ENCODE results near the gene TRIM37.
"Not testable (repeated sequence)": the region's sequence is repeated elsewhere in the genome, so short reads cannot be mapped to it uniquely, and the experiment has no call there.

TRIM37 gene

DNA sequence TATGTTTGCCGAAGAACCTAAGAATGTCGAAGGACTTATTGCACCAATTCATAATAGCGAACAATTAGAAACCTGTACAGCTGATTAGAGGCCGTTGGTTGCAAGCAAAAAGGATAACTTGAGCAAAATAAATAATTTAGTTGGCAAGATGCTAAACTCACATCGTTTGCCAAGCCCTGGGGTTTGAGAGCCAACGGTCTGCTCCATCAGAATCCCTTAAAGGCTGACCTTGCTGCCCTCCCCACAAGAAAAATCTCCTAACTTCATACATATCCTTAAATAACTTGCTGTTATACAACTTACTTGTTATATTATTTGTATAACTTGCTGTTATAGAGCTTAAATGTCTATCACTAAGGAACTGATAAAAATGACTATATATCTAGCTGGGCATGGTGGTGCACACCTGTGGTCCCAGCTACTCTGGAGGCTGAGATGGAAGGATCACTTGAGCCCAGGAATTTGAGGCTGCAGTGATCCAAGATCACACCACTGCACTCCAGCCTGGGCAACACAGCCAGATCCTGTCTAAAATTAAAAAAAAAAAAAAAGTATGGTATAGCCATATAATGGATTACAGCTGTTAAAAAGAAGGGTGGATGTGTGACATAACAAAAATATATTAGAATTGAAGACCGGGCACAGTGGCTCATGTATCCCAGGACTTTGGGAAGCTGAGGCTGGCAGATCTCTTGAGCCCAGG lies 1.9 kb upstream of the TRIM37 start:
- no peak for DNase-seq

DNA sequence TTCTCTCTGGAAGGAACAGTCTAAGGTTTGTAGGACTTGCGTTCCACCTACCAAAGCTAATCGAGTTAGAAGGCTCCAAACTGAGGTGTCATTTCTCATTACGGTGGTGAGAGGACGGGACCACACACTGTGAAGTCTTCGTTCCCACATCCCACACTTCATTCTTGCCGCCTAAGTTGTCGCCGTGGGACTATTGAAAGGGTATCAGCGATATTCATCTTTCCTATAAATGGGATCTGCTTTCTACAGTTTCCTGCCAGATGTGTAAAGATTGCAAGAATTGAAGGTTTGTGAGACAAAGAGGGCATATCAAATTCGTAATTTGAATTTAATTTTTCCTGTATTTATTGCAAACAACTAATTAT lies 608 bp upstream of the TRIM37 start:
- no peak for DNase-seq

DNA sequence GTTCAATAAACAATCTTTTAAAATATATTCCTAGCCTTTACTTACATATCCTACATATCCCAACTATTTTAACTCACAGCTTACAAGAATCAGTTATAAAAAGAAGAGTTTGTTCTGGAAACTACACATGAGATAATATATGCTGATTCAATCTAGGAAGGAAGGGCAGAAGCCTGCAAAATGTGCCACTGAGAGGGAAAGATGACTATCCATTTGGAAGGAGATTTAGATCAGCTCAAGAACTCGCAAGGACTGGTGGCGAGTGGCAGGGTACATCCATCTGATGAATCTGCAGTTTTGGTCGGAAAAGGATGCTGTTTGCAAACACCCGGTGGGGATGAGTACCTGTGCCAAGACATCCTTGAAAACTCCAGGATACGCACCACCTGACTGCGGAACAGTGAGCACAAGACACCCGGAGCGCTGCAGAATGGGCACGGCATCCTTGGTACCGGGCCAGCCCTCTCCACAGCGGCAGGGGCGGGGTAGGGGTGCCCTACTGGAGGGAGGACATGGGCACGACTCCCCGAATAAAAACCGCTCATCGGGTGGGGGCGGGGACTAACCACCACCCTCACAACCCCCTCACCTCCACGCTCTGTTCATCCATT lies 723 bp downstream of the TRIM37 start:
- DNase-seq, result peak; percentile 79

DNA sequence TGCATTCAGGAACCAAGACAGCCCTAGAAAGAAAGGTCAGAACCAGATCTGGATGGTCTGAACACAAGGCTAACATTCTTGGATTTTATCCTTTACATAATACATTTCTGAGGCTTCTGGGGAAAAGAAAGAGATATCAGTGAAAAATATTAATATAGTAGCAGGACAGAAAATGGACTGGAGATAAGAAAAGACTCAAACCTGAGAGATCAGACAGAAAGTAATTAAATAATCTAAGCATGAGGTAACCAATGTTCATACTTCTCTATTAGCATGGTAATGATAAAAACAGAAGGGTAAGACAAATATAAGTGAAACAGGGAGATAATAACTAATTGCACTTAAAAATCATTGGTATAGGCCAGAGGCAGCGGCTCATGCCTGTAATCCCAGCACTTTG lies 5.5 kb downstream of the TRIM37 start:
- no peak for DNase-seq

DNA sequence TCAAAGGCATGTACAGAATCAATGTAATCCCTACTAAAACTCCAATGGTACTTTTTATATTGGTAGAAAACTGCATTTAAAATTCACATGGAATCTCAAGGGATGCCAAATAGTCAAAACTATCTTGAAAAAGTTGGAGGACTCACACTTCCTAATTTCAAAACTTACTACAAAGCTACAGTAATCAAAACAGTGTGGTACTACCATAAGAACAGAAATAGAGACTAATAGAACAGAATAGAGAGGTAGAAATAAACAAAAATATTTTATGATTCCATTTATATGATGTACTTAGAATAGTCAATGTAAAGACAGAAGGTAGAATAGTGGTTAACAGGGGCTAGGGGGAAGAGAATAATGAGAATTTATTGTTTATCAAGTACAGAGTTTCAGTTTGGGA lies 8.8 kb downstream of the TRIM37 start:
- no peak for DNase-seq

DNA sequence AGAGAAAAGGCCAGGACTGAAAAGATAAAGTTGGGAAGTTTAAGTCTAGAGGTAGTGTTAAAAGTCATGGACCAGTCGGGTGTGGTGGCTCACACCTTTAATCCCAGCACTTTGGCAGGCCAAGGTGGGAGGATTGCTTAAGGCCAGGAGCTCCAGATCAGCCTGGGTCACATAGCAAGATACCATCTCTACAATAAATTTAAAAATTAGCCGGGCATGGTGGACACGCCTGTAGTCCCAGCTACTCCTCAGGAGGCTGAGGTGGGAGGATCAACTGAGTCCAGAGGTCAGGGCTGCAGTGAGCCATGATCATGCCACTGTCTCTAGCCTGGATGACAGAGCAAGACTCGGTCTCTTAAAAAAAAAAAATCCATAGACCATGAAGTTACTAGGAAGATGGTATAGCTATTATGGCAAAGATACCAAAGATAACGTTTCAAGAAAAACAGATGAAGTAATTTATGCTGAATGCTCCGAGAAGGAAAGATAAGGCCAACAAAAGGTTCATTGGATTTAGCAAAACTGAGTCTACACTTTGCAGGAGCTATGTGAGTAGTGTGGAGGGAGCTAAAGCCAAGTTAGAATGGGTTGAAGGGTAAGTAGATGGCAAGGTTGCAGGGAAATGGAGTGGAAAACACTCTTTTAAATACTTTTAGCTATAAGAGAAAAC lies 11.7 kb downstream of the TRIM37 start:
- DNase-seq, result no peak

DNA sequence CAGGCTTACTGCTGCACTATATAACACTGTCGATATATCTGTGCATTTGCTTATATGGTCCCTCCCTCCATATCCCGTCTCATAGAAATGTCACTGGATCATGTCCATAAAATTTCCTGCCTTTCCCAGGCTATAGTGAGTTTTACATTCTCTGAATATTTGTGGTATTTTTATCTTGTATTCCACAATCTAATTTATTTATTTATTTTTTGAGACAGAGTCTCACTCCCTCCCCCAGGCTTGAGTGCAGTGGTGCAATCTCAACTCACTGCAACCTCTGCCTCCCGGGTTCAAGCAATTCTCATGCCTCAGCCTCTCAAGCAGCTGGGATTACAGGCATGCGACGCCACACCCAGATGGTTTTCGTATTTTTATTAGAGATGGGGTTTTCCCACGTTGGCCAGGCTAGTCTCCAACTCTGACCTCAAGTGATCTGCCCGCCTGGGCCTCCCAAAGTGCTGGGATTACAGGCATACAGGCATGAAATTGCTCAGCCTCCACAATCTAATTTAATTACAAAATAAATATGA lies 12.9 kb downstream of the TRIM37 start:
- DNase-seq, result no peak

DNA sequence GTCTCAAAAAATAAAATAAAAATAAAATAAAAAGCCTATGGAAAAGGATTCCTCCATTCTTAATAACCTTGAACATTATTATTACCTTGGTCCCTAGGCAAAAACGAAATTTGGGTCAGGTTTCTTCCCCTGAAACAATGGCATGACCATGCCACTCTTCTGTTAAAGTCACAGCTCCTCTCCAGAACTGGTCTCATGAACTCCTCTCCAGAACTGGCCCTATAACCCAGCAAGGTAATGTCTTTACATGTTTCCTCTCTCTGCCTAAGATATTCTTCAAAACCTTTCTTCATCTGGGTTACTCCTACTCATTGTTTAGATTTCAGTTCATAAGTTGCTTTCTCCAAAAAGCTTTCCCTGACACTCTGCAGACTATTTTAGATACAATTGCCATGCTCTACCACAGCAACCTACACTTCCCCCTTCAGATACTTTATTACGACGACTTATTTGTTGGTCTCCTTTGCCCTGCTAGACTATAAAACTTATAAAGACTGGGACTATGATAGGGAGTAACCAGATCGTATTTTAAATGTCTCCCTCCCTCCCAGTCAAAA lies 13.5 kb downstream of the TRIM37 start:
- no peak for DNase-seq

DNA sequence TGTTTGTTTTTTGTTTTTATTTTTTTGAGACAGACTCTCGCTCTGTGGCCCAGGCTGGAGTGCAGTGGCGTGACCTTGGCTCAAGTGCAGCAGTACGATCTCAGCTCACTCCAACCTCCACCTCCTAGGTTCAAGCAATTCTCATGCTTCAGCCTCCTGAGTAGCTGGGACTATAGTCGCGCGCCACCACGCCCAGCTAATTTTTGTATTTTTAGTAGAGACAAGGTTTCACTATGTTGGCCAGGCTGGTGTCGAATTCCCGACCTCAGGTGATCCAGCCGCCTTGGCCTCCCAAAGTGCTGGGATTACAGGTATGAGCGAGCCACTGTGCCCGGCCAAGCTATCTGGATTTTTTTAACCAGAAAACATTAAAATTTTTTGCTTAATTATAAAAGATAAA lies 16.1 kb downstream of the TRIM37 start:
- DNase-seq, result not testable (repeated sequence)

DNA sequence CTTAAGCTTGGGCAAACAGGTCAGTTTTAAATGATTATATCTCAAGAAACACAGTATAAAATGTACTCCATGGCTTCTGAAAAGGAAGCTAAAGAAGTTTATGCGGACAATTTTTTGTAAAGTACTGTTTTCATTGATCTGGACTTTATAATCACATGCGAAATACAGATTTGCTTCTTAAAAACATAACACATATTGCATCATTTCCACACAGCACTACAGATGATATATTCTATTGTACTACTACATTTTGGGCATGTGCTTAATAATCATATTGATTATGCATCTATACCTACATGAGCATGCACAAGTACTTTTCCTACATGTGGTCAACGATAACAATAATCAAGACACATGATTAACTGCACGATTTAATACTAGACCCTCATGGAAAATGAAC lies 22.5 kb downstream of the TRIM37 start:
- DNase-seq, result no peak

DNA sequence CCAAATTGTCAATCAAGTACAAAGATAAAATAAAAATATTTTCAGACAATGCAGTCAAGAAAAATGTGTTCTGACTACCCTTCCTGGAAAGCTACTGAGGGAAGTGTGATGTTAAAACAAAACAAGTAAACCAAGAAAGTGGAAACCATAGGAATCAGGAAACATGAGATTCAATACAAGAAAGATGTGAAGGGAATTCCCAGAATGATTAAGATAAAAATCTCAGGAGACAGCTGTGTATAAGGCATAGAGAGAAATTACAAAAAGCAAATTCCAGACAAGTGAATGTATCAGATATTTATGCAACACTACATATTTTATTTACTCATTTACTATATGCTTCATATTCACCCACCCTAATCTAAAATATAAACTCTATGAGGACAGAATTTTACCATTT lies 32.2 kb downstream of the TRIM37 start:
- DNase-seq, result no peak

DNA sequence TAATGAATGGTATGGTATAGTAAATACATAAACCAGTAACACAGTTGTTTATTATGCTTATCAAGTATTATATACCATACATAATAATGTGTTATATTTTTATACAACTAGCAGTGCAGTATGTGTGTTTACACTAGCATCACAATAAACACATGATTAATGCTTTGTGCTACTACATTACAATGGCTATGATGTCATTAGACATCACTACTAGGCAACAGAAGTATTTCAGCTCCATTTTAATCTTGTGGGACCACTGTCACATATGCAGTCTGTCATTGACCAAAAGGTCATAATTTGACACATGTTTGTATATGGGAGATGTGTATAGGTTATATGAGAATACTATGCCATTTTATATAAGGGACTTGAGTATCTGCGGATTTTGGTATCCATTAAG lies 32.7 kb downstream of the TRIM37 start:
- DNase-seq, result no peak

DNA sequence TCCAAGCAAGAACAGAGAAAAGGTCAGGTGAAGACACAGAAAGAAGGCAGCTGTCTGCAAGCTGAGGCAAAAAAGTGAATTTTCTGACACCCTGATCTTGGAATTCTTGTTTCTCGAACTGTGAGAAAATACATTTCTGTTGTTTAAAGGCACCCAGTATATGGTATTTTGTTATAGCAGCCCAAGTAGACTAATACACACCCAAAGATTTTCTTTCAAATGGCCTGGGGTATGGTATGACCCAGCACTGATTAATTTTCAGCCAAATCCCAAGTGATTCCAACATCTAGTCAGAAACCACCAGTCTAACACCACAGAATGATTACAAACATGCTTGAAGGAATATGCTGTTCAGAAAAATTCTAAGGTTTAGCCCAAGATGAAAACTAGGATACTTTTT lies 36.8 kb downstream of the TRIM37 start:
- no peak for DNase-seq

DNA sequence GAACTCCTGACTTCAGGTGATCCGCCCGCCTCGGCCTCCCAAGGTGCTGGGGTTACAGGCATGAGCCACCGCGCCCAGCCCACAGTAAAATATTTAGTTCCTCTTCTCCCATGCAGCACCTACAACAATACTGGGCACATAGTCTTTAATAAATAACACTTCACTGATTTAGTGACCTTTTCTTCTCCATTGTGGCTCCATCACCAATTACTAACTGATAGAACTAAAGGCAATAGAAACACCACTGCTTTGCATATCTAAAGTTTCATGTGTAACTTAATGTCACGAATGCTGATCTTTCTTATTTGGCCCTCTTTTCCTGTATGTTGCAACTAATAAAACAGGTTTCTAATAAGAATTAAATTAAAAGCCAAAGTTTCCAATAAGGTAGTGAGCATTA lies 38.9 kb downstream of the TRIM37 start:
- no peak for DNase-seq

DNA sequence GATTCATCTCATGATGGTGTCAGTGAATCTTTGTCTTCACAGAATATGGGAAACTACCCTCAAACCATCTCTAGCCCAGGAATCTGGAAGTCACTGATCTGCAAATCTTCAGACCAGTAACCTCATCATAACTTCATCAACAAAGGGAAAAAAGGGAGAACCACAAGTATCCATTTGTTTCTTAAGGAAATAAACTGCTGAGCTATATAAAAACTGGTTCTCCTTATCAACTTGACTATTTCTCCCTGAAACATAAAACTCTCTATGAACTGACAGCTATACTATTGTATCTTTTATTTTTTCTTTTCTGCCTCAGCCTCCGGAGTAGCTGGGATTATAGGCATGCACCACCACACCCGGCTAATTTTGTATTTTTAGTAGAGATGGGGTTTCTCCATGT lies 39.3 kb downstream of the TRIM37 start:
- no peak for DNase-seq

DNA sequence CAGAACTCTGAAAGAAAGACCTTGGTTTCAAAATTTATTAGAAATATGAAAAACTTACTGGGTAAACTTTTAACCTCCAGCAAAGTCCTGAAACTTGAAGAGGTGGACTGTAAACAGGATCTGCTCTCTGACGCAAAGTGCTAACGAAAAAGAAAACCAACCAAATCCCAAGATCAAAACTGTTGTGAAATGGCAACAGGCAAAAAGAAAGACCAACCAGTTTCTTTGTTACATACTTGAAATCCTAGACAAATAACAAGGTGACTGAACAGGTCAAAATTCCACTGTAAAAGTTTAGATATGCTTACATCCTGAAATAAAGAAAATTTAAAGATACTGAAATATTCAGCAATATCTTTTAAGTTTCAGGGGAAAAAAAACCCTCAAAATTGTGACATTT lies 44.2 kb downstream of the TRIM37 start:
- no peak for DNase-seq

DNA sequence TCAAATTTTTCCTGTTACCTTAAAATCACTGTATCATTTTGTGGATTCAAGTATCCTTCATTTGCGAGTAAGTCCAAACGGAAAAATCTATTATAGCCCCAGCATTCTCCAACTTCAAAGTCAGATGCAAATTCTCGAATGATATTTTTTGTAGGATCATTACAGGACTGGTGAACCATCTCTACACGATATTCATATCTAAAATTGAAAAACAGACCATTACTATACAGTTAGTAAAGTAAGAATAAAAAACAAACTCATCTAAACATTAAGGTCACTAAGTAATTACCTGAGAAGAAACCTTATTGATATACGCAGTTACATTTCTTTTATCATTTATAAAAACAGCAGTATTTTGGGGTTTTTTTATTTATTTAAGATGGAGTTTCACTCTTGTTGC lies 49.8 kb downstream of the TRIM37 start:
- DNase-seq, result no peak

DNA sequence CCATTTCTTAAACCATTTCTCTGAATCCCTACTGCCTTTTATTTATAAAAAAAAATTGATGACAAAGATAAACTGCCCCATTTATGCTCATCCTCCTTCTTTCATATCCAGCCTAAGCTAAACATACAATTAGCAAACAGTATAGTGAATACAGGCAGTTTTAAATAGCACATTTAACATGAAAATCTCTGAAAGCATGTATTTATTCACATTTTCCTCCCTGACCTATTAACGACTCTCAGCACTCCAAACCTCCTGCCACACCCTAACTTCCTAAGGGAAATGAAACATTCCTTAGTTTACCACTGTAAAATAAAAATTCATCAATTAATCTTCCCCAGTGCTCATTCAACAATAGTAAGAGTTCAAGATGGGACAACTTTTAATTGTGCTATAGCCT lies 56.9 kb downstream of the TRIM37 start:
- DNase-seq, result no peak

DNA sequence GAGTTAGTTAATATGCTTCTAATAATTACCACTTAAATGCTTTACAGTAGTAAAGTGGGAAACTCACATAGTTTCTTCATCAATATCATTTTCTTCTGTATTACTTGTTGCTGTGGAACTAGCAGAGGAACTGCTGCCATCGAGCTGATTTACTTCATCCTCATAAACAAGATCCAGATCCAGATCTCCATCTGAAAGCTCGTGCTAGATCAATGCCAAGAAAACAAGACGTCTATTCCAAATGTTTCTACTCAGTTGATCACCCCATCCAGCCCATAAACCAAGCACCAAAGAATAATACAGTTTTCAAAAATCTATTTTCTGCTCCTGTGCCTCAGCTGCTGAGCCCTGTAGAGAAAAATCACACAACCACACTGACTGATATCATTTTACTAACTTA lies 59.1 kb downstream of the TRIM37 start:
- no peak for DNase-seq

DNA sequence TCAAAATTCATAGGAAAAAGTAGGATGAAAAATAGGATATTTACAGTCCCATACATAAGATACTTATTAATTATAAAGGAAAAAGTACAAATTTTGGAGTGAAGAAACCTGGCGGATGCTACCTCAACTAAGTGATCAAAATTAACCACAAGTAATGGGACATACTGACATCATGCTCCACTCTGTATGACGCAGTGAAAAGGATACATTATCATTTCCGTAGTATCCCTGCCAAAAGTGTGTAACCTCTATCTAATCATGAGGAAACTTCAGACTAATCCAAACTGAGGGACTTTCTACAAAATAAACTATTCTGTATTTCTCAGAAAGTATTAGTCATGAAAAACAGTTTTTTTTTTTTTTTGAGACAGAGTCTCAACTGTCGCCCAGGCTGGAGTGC lies 60.5 kb downstream of the TRIM37 start:
- no peak for DNase-seq

DNA sequence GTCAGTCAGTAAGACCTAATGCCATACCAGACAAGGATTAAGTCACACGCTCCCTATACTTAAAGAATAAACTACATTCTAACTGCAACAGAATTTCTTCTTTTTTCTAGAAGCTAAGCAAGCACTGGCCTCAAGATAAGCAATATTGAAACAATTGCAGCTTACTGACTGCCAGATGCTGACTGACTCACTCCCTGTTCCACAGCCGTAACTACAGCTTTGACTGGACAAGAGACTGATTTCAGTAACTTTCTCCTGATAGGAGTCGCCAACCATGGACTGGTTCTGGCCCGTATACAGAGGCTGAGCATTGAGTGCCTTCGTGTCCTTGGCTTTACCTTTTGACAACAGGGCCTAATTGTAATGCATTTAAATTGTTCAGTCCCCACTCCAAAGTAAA lies 67.9 kb downstream of the TRIM37 start:
- peak; percentile 48 for DNase-seq

DNA sequence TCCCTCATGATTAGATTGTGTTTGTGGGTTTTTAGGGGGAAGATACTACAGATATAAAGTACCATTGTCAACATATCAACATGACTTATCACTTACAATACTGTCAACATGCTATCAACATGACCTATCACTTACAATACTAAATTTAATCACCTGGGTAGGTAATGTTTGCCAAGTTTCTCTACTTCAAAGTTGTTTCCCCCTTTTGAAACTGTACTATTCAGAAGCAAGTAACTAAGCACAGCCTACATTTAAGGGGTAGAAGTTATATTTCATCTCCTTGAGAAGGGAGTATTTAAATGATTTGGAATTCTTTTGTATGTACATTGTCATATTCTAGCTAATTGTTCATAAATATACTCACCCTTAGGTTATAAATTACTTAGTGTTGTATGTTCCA lies 68.7 kb downstream of the TRIM37 start:
- DNase-seq, result no peak

DNA sequence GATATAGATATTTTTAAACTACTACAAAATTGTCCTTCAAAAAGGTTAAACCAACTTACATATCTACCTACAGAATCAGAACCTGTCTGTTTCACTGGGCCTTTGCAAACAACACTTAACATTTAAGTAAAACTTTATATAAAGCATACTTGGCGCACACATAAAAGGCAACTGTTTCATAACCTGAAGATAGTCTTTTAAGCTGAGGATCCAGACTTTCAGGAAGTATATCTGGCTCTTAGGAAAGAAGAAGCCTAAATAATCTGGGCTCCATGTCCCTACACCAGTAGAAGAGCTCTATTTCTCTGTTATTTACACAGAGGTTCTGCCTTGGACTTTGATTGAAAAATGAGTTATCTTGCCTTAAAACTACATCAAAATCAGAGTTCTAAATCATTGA lies 75.9 kb downstream of the TRIM37 start:
- DNase-seq, result no peak

DNA sequence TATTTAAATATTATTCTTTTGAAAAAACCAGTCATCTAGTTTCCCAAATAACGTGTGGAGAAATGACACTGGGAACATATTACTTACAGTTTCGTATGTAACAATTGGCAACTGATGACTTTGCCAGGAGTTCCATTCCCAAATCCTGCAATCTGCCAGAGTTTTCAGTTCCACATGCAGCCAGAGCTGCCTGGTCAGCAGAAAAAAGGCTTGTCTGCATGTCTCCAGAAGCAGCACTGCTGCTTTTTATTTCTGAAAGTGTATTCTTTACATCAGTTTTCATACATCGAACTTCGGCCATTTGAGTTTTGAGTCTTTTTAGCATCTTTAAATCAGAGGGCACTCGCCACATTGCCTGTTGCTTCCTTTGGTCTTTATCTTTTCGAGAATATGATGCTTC lies 78.4 kb downstream of the TRIM37 start:
- no peak for DNase-seq

Data from stimulated activated CD8-positive, alpha-beta memory T cell treated with anti-CD3 and anti-CD28 coated beads, Interleukin-4, amount 100 ng/mL, for 48 hours (primary cell).